Neuronal stem cell (in vitro differentiated cells): Measurements from ENCODE around the gene MALRD1.

ENCODE experiments used
- DNase-seq: peaks from one replicate; pipeline ENCODE4 v3.0.0-alpha.2; 2013; ENCODE audit warnings: low spot score
- H2AFZ ChIP-seq: one replicate; pipeline ENCODE4 v1.6.1; 2013; ENCODE audit warnings: mild to moderate bottlenecking, low read length, inconsistent platforms
- H2AK5ac ChIP-seq: 2 replicates; pipeline ENCODE4 v1.6.1; 2013; ENCODE audit warnings: low read depth, mild to moderate bottlenecking, inconsistent platforms, low read length, moderate library complexity, mixed read lengths
- H2BK120ac ChIP-seq: 2 replicates; pipeline ENCODE4 v1.6.1; 2013; ENCODE audit warnings: low read depth, mild to moderate bottlenecking, inconsistent platforms, low read length, moderate library complexity, mixed read lengths
- H2BK12ac ChIP-seq: one replicate; pipeline ENCODE4 v1.6.1; 2013; ENCODE audit warnings: low read length, inconsistent platforms
- H2BK15ac ChIP-seq: 2 replicates; pipeline ENCODE4 v1.6.1; 2013; ENCODE audit warnings: mild to moderate bottlenecking, low read length, inconsistent platforms, mixed read lengths
- H2BK5ac ChIP-seq: one replicate; pipeline ENCODE4 v1.6.1; 2013; ENCODE audit warnings: inconsistent platforms, mild to moderate bottlenecking, low read length, moderate library complexity
- H3K14ac ChIP-seq: one replicate; pipeline ENCODE4 v1.6.1; 2013; ENCODE audit warnings: low read length, inconsistent platforms
- H3K18ac ChIP-seq: 2 replicates; pipeline ENCODE4 v1.6.1; 2013; ENCODE audit warnings: low read length, inconsistent platforms
- H3K23ac ChIP-seq: 2 replicates; pipeline ENCODE4 v1.6.1; 2013; ENCODE audit warnings: low read depth, mild to moderate bottlenecking, mixed read lengths, low read length, inconsistent platforms; ENCODE audit not compliant: poor library complexity
- H3K27ac ChIP-seq: replicated peaks from 3 replicates; pipeline ENCODE4 v1.5.1; 2013; ENCODE audit warnings: low read length, inconsistent platforms
- H3K27me3 ChIP-seq, 3 experiments: 2 replicates each; pipeline ENCODE4 v1.6.1; 2013; ENCODE audit warnings: low read length in 3 of 3, mild to moderate bottlenecking in 2 of 3, inconsistent platforms in 1 of 3, low read depth in 1 of 3, mixed read lengths in 1 of 3, moderate library complexity in 1 of 3; ENCODE audit not compliant: control insufficient read depth in 3 of 3, insufficient read depth in 3 of 3
- H3K36me3 ChIP-seq, 2 donors: replicated peaks in 1 of 2; 2 replicates each; pipeline ENCODE4 v1.6.1; 2013; ENCODE audit warnings: low read length in 2 of 2; ENCODE audit not compliant: control insufficient read depth in 2 of 2, insufficient read depth in 2 of 2
- H3K4ac ChIP-seq: 2 replicates; pipeline ENCODE4 v1.6.1; 2013; ENCODE audit warnings: inconsistent platforms, mild to moderate bottlenecking, low read length, moderate library complexity
- H3K4me1 ChIP-seq, 2 donors: 1 replicate in 1 of 2; 2 replicates in 1 of 2; pipeline ENCODE4 v1.6.1; 2013; ENCODE audit warnings: low read length in 2 of 2, low read depth in 1 of 2; ENCODE audit not compliant: control insufficient read depth in 2 of 2, insufficient read depth in 1 of 2
- H3K4me2 ChIP-seq: one replicate; pipeline ENCODE4 v1.6.1; 2013; ENCODE audit warnings: mild to moderate bottlenecking, low read length, inconsistent platforms; ENCODE audit not compliant: insufficient read depth, poor library complexity, severe bottlenecking
- H3K4me3 ChIP-seq, 2 donors: 2 replicates each; pipeline ENCODE4 v1.5.1; 2013; ENCODE audit warnings: low read length in 2 of 2, mild to moderate bottlenecking in 2 of 2, inconsistent platforms in 1 of 2, moderate library complexity in 1 of 2
- H3K79me1 ChIP-seq: one replicate; pipeline ENCODE4 v1.6.1; 2013; ENCODE audit warnings: low read depth, mild to moderate bottlenecking, inconsistent platforms, low read length, moderate library complexity
- H3K9ac ChIP-seq: one replicate; pipeline ENCODE4 v1.6.1; 2013; ENCODE audit warnings: mild to moderate bottlenecking, low read depth, low read length, inconsistent platforms; ENCODE audit not compliant: poor library complexity
- H3K9me3 ChIP-seq, 2 donors: replicated peaks in 1 of 2; 2 replicates each; pipeline versions ENCODE3 to v1.6.1; 2013; ENCODE audit warnings: low read length in 2 of 2, mild to moderate bottlenecking in 2 of 2, inconsistent platforms in 1 of 2, low read depth in 1 of 2, mixed read lengths in 1 of 2, moderate library complexity in 1 of 2; ENCODE audit not compliant: control insufficient read depth in 2 of 2, insufficient read depth in 1 of 2
- H4K8ac ChIP-seq: one replicate; pipeline ENCODE4 v1.6.1; 2013; ENCODE audit warnings: low read depth, mild to moderate bottlenecking, inconsistent platforms, low read length, moderate library complexity
- H4K91ac ChIP-seq: one replicate; pipeline ENCODE4 v1.6.1; 2013; ENCODE audit warnings: low read length, low read depth, mild to moderate bottlenecking, inconsistent platforms; ENCODE audit not compliant: poor library complexity
- WGBS, 2 donors: extraction: QIAGEN DNeasy Blood & Tissue Kit; methylation state at CpG; one replicate each; pipeline ENCODE4 v1.1.7; 2013; ENCODE audit warnings: missing lambda C conversion rate in 2 of 2, mixed read lengths in 1 of 2; ENCODE audit not compliant: insufficient read length in 2 of 2, insufficient replicate concordance in 1 of 2; ENCODE audit errors: extremely low coverage in 2 of 2; 5-methylcytosine and 5-hydroxymethylcytosine counted together

The MALRD1 gene

DNA sequence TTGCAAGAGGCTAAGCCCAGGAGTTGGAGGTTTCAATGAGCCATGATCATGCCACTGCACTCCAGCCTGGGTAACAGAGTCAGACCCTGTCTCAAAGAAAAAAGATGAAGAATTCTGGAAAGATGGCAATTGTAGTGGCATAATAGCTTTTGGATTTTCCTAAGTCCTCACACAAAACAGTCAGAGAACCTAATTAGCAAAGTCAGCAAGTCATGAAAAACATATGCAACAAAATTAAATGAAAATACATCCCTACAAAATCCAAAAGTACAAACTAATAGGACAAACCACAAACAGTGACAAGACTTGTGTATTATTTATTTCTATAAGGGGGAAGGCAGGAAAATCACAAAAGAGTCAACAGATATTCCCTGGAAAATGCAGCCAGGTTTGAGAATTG lies 405.4 kb downstream of the MALRD1 start:
- no peak overlapping the region for H2AFZ ChIP-seq
- H2BK5ac ChIP-seq, result no peak overlapping the region
- H2AK5ac ChIP-seq, result no peak overlapping the region
- no peak overlapping the region for H3K23ac ChIP-seq
- no peak overlapping the region for H2BK12ac ChIP-seq
- no peak overlapping the region for H3K4me3 ChIP-seq
- no peaks in the 10 kb centered on the region for H3K9me3 ChIP-seq
- DNase-seq, result no peak
- H3K4ac ChIP-seq, result no peak overlapping the region
- no peak overlapping the region for H3K4me2 ChIP-seq
- no peaks in the 10 kb centered on the region for H3K36me3 ChIP-seq
- H3K27me3 ChIP-seq, result no peaks in the 10 kb centered on the region
- H3K27ac ChIP-seq, result no peak overlapping the region
- no peak overlapping the region for H4K8ac ChIP-seq
- H3K9ac ChIP-seq, result no peak overlapping the region
- H2BK120ac ChIP-seq, result no peak overlapping the region
- H2BK15ac ChIP-seq, result no peak overlapping the region
- no peak overlapping the region for H3K14ac ChIP-seq
- H3K79me1 ChIP-seq, result no peaks in the 10 kb centered on the region
- H4K91ac ChIP-seq, result no peak overlapping the region
- no peaks in the 10 kb centered on the region for H3K4me1 ChIP-seq
- H3K18ac ChIP-seq, result no peak overlapping the region

DNA sequence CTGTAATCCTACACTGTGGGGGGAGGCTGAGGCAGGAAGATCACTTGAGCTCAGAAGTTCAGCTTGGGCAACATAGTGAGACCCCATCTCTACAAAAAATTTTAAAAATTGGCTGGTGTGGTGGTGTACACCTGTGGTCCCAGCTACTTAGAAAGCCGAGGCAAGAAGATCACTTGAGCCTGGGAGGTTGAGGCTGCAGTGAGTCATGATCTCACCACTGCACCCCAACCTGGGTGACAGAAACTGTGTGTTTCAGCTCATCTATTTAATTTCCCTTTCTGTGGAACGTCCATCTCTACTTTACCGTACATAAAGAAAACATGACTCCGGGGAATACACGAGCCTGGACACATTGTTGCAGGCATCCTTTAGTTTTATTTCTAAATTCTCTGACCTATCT lies 413.0 kb downstream of the MALRD1 start:
- Histone ChIP-seq H2BK120ac (no peak overlapping the region), H3K9me3 (no peaks in the 10 kb centered on the region), H4K8ac (no peak overlapping the region), H3K18ac (no peak overlapping the region), H3K27ac (no peak overlapping the region), H3K4ac (no peak overlapping the region), H3K36me3 (no peaks in the 10 kb centered on the region), H3K9ac (no peak overlapping the region), H2AK5ac (no peak overlapping the region), H3K4me2 (no peak overlapping the region), H2BK12ac (no peak overlapping the region), H2AFZ (no peak overlapping the region), H2BK15ac (no peak overlapping the region), H3K79me1 (no peaks in the 10 kb centered on the region), H2BK5ac (no peak overlapping the region), H4K91ac (no peak overlapping the region), H3K23ac (no peak overlapping the region), H3K4me1 (no peaks in the 10 kb centered on the region), H3K14ac (no peak overlapping the region), H3K27me3 (no peaks in the 10 kb centered on the region), H3K4me3 (no peak overlapping the region)
- WGBS, 2 donors, result no CpG with 5 or more reads among the region's 5 CpGs
- DNase-seq, result no peak

DNA sequence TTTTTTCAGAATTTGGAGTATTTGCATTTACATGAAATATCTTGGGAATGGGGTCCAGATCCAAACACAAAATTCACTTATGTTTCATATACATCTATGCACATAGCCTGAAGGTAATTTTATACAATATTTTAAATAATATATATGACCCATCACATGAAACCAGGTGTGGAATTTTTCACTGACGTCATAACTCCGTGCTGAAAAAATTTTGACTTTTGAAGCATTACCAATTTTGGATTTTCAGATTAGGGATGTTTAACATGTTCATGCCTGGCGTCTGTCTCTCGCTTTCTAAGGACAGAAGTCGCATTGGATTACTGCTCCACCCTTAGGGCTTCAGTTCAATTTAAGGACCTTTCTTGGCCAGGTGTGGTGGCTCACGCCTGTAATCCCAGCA lies 418.1 kb downstream of the MALRD1 start:
- no CpG with 5 or more reads among the region's 6 CpGs for WGBS, 2 donors

DNA sequence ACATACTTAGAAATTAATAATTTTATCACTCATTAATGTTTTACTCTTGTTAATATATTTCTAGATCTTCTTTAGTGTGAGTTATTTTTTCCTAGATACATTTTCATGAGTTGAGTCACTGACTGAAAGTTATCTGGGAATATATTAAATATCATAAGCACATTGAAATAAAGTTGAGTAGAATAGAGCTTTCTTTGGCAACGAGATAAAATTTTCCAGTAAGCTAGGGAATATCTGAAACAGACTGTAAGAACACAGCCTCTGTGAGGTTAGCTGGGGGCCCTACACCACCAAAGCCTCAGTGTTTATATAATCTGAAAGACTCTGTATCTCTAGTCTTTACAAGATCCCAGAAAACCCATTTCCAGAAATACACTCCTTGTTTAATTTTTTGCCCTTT lies 419.8 kb downstream of the MALRD1 start:
- H3K79me1 ChIP-seq, result no peaks in the 10 kb centered on the region
- H3K23ac ChIP-seq, result no peak overlapping the region
- H3K27ac ChIP-seq, result no peak overlapping the region
- DNase-seq, result no peak
- no peak overlapping the region for H3K18ac ChIP-seq
- no peak overlapping the region for H2AFZ ChIP-seq
- H4K91ac ChIP-seq, result no peak overlapping the region
- no peak overlapping the region for H2BK120ac ChIP-seq
- no peak overlapping the region for H4K8ac ChIP-seq
- no peak overlapping the region for H3K4ac ChIP-seq
- H2BK12ac ChIP-seq, result no peak overlapping the region
- H3K4me1 ChIP-seq, result no peaks in the 10 kb centered on the region
- WGBS, 2 donors, result no CpG with 5 or more reads among the region's 1 CpG
- no peak overlapping the region for H2AK5ac ChIP-seq
- H2BK15ac ChIP-seq, result no peak overlapping the region
- H2BK5ac ChIP-seq, result no peak overlapping the region
- no peak overlapping the region for H3K9ac ChIP-seq
- no peaks in the 10 kb centered on the region for H3K9me3 ChIP-seq
- no peak overlapping the region for H3K14ac ChIP-seq
- H3K4me2 ChIP-seq, result no peak overlapping the region
- no peaks in the 10 kb centered on the region for H3K36me3 ChIP-seq
- no peaks in the 10 kb centered on the region for H3K27me3 ChIP-seq
- H3K4me3 ChIP-seq, result no peak overlapping the region

More for the DNA sequence above, 418.1 kb downstream of the MALRD1 start:
- Histone ChIP-seq H3K23ac (no peak overlapping the region), H3K9me3 (no peaks in the 10 kb centered on the region), H3K4ac (no peak overlapping the region), H3K4me1 (no peaks in the 10 kb centered on the region), H3K9ac (no peak overlapping the region), H3K14ac (no peak overlapping the region), H3K4me3 (no peak overlapping the region), H4K8ac (no peak overlapping the region), H2AK5ac (no peak overlapping the region), H3K18ac (no peak overlapping the region), H3K27ac (no peak overlapping the region), H3K27me3 (no peaks in the 10 kb centered on the region), H3K36me3 (no peaks in the 10 kb centered on the region), H3K4me2 (no peak overlapping the region), H4K91ac (no peak overlapping the region), H2BK120ac (no peak overlapping the region), H2AFZ (no peak overlapping the region), H2BK5ac (no peak overlapping the region), H3K79me1 (no peaks in the 10 kb centered on the region), H2BK12ac (no peak overlapping the region), H2BK15ac (no peak overlapping the region)
- no peak for DNase-seq
